H1 (cell line): ENCODE data around the gene NAT9. TPM values are rescaled to one million over a fixed set of nuclear protein-coding genes. Genes with fewer than 3 reads are reported as not detected.
A peak's percentile ranks its signal among the peaks of the same experiment; 100 is the strongest.

Source experiments
- CTCF ChIA-PET: fragments of 300-600 bp; sonication (Branson Sonifier 250); formaldehyde crosslinking; loops from one replicate; lab custom pipeline; 2021; ENCODE audit not compliant: partially characterized antibody; lab: Charles Lee
- POLR2A ChIA-PET: fragments of 300-600 bp; sonication (Branson Sonifier 250); formaldehyde crosslinking; loops from one replicate; lab custom pipeline; 2021; ENCODE audit warnings: inconsistent platforms; ENCODE audit not compliant: partially characterized antibody; lab: Charles Lee
- DNase-seq, 2 experiments: peaks; one replicate each; pipeline versions ENCODE4 v3.0.0 to v3.0.0-alpha.2; 2010 to 2022; ENCODE audit warnings: low spot score in 2 of 2, low read depth in 1 of 2, mixed read lengths in 1 of 2
- FAIRE-seq: peaks from 2 replicates; lab custom pipeline; 2011; peaks lifted over from hg19 to GRCh38; lab: Jason Lieb, UNC
- H2AFZ ChIP-seq: 2 replicates; pipeline ENCODE4 v1.8.1; 2012; ENCODE audit warnings: low read length, inconsistent platforms
- H2AK5ac ChIP-seq: 2 replicates; pipeline ENCODE4 v1.6.1; 2013; ENCODE audit warnings: low read depth, low read length
- H2BK120ac ChIP-seq: replicated peaks from 2 replicates; pipeline ENCODE3; 2013; ENCODE audit warnings: low read depth, low read length, inconsistent platforms
- H2BK12ac ChIP-seq: 2 replicates; pipeline ENCODE4 v1.6.1; 2013; ENCODE audit warnings: low read depth, low read length
- H2BK15ac ChIP-seq: 2 replicates; pipeline ENCODE4 v1.6.1; 2013; ENCODE audit warnings: low read length
- H2BK20ac ChIP-seq: 2 replicates; pipeline ENCODE4 v1.6.1; 2013; ENCODE audit warnings: low read length
- H2BK5ac ChIP-seq: 2 replicates; pipeline ENCODE4 v1.6.1; 2013; ENCODE audit warnings: low read depth, low read length
- H3K14ac ChIP-seq: 2 replicates; pipeline ENCODE4 v1.6.1; 2013; ENCODE audit warnings: inconsistent platforms; ENCODE audit not compliant: insufficient read length
- H3K18ac ChIP-seq: 2 replicates; pipeline ENCODE4 v1.6.1; 2013; ENCODE audit warnings: low read length; ENCODE audit errors: extremely low read depth
- H3K23ac ChIP-seq: 2 replicates; pipeline ENCODE4 v1.6.1; 2013; ENCODE audit warnings: inconsistent platforms; ENCODE audit not compliant: insufficient read length
- H3K23me2 ChIP-seq: 2 replicates; pipeline ENCODE4 v1.6.1; 2013; ENCODE audit warnings: low read depth, low read length
- H3K27ac ChIP-seq: 2 replicates; pipeline ENCODE4 v1.6.1; 2011; ENCODE audit warnings: low read depth, low read length, inconsistent platforms
- H3K27me3 ChIP-seq, 4 experiments: replicated peaks in 1 of 4; 1 replicate in 1 of 4; 2 replicates in 3 of 4; pipeline versions ENCODE4 v1.6.1 to v1.8.1; 2011 to 2013; ENCODE audit warnings: low read length in 3 of 4, mild to moderate bottlenecking in 3 of 4, inconsistent platforms in 2 of 4, mixed read lengths in 2 of 4, moderate library complexity in 1 of 4; ENCODE audit not compliant: control insufficient read depth in 3 of 4, insufficient read depth in 3 of 4; ENCODE audit errors: extremely low read depth in 1 of 4
- H3K36me3 ChIP-seq, 4 experiments: 2 replicates each; pipeline versions ENCODE4 v1.6.1 to v1.8.1; 2011 to 2013; ENCODE audit warnings: mild to moderate bottlenecking in 4 of 4, low read length in 3 of 4, moderate library complexity in 2 of 4, control low read depth in 1 of 4, inconsistent platforms in 1 of 4; ENCODE audit not compliant: insufficient read depth in 4 of 4, control insufficient read depth in 2 of 4
- H3K4ac ChIP-seq: replicated peaks from 2 replicates; pipeline ENCODE3; 2013; ENCODE audit warnings: low read length, low read depth, mixed read lengths, inconsistent platforms; ENCODE audit not compliant: insufficient read length
- H3K4me1 ChIP-seq, 4 experiments: replicated peaks in 1 of 4; 1 replicate in 1 of 4; 2 replicates in 3 of 4; pipeline versions ENCODE4 v1.6.1 to v1.8.1; 2011 to 2013; ENCODE audit warnings: low read length in 3 of 4, inconsistent platforms in 2 of 4, mixed read lengths in 1 of 4; ENCODE audit not compliant: insufficient read depth in 4 of 4, control insufficient read depth in 3 of 4
- H3K4me2 ChIP-seq, 2 experiments: 2 replicates each; pipeline versions ENCODE4 v1.6.1 to v1.8.1; 2011 to 2013; ENCODE audit warnings: low read depth in 2 of 2, low read length in 2 of 2, control low read depth in 1 of 2, inconsistent platforms in 1 of 2, mild to moderate bottlenecking in 1 of 2; ENCODE audit not compliant: insufficient read depth in 1 of 2
- H3K4me3 ChIP-seq, 4 experiments: fragments of 200-600, 300-600 bp in 1 of 4; sonication (generic), shearing (Covaris generic), sonication (Bioruptor Twin) in 1 of 4; 2 replicates each; pipeline versions ENCODE4 v1.5.1 to v1.8.1; 2011 to 2016; ENCODE audit warnings: low read length in 4 of 4, low read depth in 3 of 4, control low read depth in 2 of 4, inconsistent platforms in 2 of 4, mild to moderate bottlenecking in 2 of 4, mixed read lengths in 1 of 4, moderate library complexity in 1 of 4; ENCODE audit not compliant: insufficient read depth in 2 of 4; ENCODE audit errors: extremely low read depth in 1 of 4
- H3K56ac ChIP-seq: replicated peaks from 2 replicates; pipeline ENCODE3; 2013; ENCODE audit warnings: low read depth, mild to moderate bottlenecking, mixed read lengths, low read length, inconsistent platforms; ENCODE audit not compliant: insufficient read length
- H3K79me1 ChIP-seq: 2 replicates; pipeline ENCODE4 v1.6.1; 2013; ENCODE audit warnings: low read depth, low read length, control low read depth
- H3K79me2 ChIP-seq, 2 experiments: 2 replicates each; pipeline versions ENCODE4 v1.6.1 to v1.8.1; 2012 to 2013; ENCODE audit warnings: low read length in 2 of 2, mild to moderate bottlenecking in 2 of 2, inconsistent platforms in 1 of 2; ENCODE audit not compliant: insufficient read depth in 2 of 2, control insufficient read depth in 1 of 2
- H3K9ac ChIP-seq, 4 experiments: replicated peaks in 1 of 4; 1 replicate in 1 of 4; 2 replicates in 3 of 4; pipeline versions ENCODE4 v1.6.1 to v1.8.1; 2011 to 2013; ENCODE audit warnings: low read depth in 3 of 4, low read length in 3 of 4, control low read depth in 2 of 4, mild to moderate bottlenecking in 2 of 4, moderate library complexity in 2 of 4, inconsistent platforms in 1 of 4; ENCODE audit errors: extremely low read depth in 1 of 4
- H3K9me3 ChIP-seq, 2 experiments: 2 replicates each; pipeline versions ENCODE4 v1.6.1 to v1.8.1; 2012 to 2013; ENCODE audit warnings: mild to moderate bottlenecking in 2 of 2, moderate library complexity in 2 of 2, control low read depth in 1 of 2, inconsistent platforms in 1 of 2, low read depth in 1 of 2, low read length in 1 of 2, mixed read lengths in 1 of 2; ENCODE audit not compliant: insufficient read depth in 2 of 2
- H4K20me1 ChIP-seq, 2 experiments: replicated peaks in 1 of 2; 2 replicates each; pipeline versions ENCODE3 to v1.8.1; 2011 to 2013; ENCODE audit warnings: inconsistent platforms in 2 of 2, low read length in 2 of 2, mild to moderate bottlenecking in 1 of 2; ENCODE audit not compliant: insufficient read depth in 2 of 2, control insufficient read depth in 1 of 2
- H4K5ac ChIP-seq: 2 replicates; pipeline ENCODE4 v1.6.1; 2013; ENCODE audit warnings: low read length, low read depth, mixed read lengths, inconsistent platforms; ENCODE audit not compliant: insufficient read length
- H4K8ac ChIP-seq: 2 replicates; pipeline ENCODE4 v1.8.0; 2013; ENCODE audit warnings: mild to moderate bottlenecking, moderate library complexity, low read length, inconsistent platforms; ENCODE audit not compliant: insufficient read depth; ENCODE audit errors: extremely low read depth
- H4K91ac ChIP-seq: replicated peaks from 2 replicates; pipeline ENCODE3; 2013; ENCODE audit warnings: low read length, mixed read lengths, inconsistent platforms; ENCODE audit not compliant: insufficient read length
- BRCA1 ChIP-seq: IDR thresholded peaks from 2 replicates; pipeline ENCODE4 v1.6.1; 2012; ENCODE audit warnings: low read depth, low read length, improper control_type of control experiment
- POLR2AphosphoS5 ChIP-seq: IDR thresholded peaks from 2 replicates; pipeline ENCODE4 v1.6.1; 2011; ENCODE audit warnings: low read depth, low read length
- POU5F1 ChIP-seq: IDR thresholded peaks from 2 replicates; pipeline ENCODE4 v1.6.1; 2011; ENCODE audit warnings: low read depth, mild to moderate bottlenecking, low read length, moderate library complexity
- SIX5 ChIP-seq: IDR thresholded peaks from 2 replicates; pipeline ENCODE4 v1.6.1; 2011; ENCODE audit warnings: mild to moderate bottlenecking, low read depth, low read length
- SP1 ChIP-seq: IDR thresholded peaks from 2 replicates; pipeline ENCODE4 v1.6.1; 2011; ENCODE audit warnings: low read depth, low read length
- TEAD4 ChIP-seq: IDR thresholded peaks from 2 replicates; pipeline ENCODE4 v1.6.1; 2012; ENCODE audit warnings: low read depth, low read length, inconsistent platforms, mixed read lengths
- WGBS, 2 experiments: shearing (Covaris generic) in 1 of 2; methylation state at CpG; one replicate each; pipeline versions ENCODE4 v1.1.6 to v1.1.7; 2013 to 2015; ENCODE audit warnings: low lambda C conversion rate in 2 of 2, mixed read lengths in 2 of 2, inconsistent platforms in 1 of 2, low coverage in 1 of 2, missing lambda C conversion rate in 1 of 2; ENCODE audit not compliant: insufficient replicate concordance in 2 of 2, insufficient coverage in 1 of 2, insufficient read length in 1 of 2; ENCODE audit errors: extremely low coverage in 1 of 2, missing lambda C conversion rate in 1 of 2; 5-methylcytosine and 5-hydroxymethylcytosine counted together
- polyA plus RNA-seq, 7 experiments: library from polyadenylated mRNA; depleted of rRNA in 3 of 7; stranded (reverse) in 5 of 7; unstranded in 2 of 7; fragments of >200 nt in 5 of 7; fragments of 200-250 nt in 2 of 7; gene quantifications; 1 replicate in 5 of 7; 2 replicates in 1 of 7; 4 replicates in 1 of 7; pipeline versions ENCODE4 v1.2.1 to v1.2.3, GENCODE V29; 2011 to 2013; ENCODE audit warnings: missing spikeins in 2 of 7, mixed read lengths in 2 of 7
- total RNA-seq: library from RNA; stranded (reverse); fragmentation: NEBNext Ultra II Directional; extraction: Animal tissue kit (Norgen Biotek cat#: 25700); gene quantifications from 2 replicates; pipeline ENCODE4 v1.2.1, GENCODE V29; 2021

NAT9 gene
- total and polyA plus RNA-seq, 2 of the 8 experiments (the other 6 are each of a cell fraction or from before 2014, with no cell fraction given), result 32.3 to 42.7 TPM

GRCh38 chr17:74752822-74753401 is 23.2 kb downstream of the NAT9 start:
- CTCF ChIA-PET, result interaction anchor here (0.8 to 15.7 kb wide), 6 partner anchors 7 to 151 kb away, joined by 3 to 231 read pairs (median 22); partner anchors contain the start of genes NAT9 and RAB37
- Histone ChIP-seq H2AK5ac (no peak overlapping the region), H3K23me2 (peaks cover 11% of the 10 kb centered on the region), H3K56ac (no peak overlapping the region), H3K79me2 (peaks cover 7 to 85% of the 10 kb centered on the region in 2 experiments; a peak in 3 of 4 replicates), H3K4ac (no peak overlapping the region), H3K9me3 (no peaks in the 10 kb centered on the region), H3K79me1 (peaks cover 24% of the 10 kb centered on the region), H3K4me2 (0 out of 4 replicates have a peak overlapping the region, but pooled peaks of 1 of the 2 experiments have one; percentile 9), H4K5ac (no peak overlapping the region), H3K36me3 (peaks cover 0 to 5% (median 0%) of the 10 kb centered on the region in 4 experiments; a peak in 1 of 8 replicates), H2BK5ac (no peak overlapping the region), H2AFZ (no peak overlapping the region), H3K4me1 (peaks cover 0 to 31% (median 16%) of the 10 kb centered on the region in 4 experiments; a peak in 6 of 7 replicates), H3K27ac (no peak overlapping the region), H2BK120ac (no peak overlapping the region), H3K9ac (no peak overlapping the region), H2BK20ac (no peak overlapping the region), H3K23ac (no peak overlapping the region), H3K14ac (no peak overlapping the region), H4K8ac (no peak overlapping the region), H3K18ac (no peak overlapping the region), H3K4me3 (no peak overlapping the region), H3K27me3 (no peaks in the 10 kb centered on the region), H4K20me1 (peaks cover 19 to 34% of the 10 kb centered on the region in 2 experiments), H4K91ac (no peak overlapping the region), H2BK15ac (no peak overlapping the region), H2BK12ac (no peak overlapping the region)
- WGBS, 2 experiments, result 87% methylated on average over 7 of the region's 7 CpGs; no CpG with 5 or more reads in 1 of the 2 experiments
- no peak for TF ChIP-seq BRCA1
- TF ChIP-seq TEAD4, result no peak
- TF ChIP-seq POLR2AphosphoS5, result no peak
- no peak for TF ChIP-seq POU5F1
- no peak for TF ChIP-seq SIX5
- no peak for TF ChIP-seq SP1
- DNase-seq (no peak), FAIRE-seq (no peak)
- POLR2A ChIA-PET, result interaction anchor here (1.2 to 9.3 kb wide), 5 partner anchors 9 to 22 kb away, joined by 3 to 70 read pairs (median 54); partner anchors contain the start of genes NAT9 and RAB37
